ENCODE data around the gene CLDN2. TPM values are rescaled to one million over a fixed set of nuclear protein-coding genes. Genes with fewer than 3 reads are reported as not detected.

CLDN2 gene
- total and polyA plus RNA-seq, 10 of the 15 experiments (the other 5 are each of a cell fraction or from before 2014, with no cell fraction given) = 0.06 TPM; not detected in 9

DNA sequence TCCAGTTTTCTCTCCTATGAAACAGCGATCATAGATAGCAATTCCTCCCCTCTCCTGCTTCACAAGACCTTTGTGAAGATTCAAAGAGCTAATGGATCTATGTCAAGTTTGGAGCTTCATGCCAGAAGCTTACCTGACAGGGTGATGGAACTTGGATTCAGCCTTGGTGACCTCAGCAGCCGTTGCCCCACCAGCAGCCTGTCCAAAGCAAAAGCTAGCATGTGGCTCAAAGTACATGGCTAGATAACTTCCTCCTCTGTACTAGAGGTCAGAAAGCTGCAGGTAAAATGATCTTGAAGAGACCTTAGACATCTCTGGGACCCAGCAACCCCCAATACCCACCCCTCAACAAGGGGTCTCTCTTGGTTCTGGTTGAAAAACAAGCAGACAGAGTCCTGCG lies 18.9 kb upstream of the CLDN2 start:
- Histone ChIP-seq H3K9me3 (replicated peaks; ENCODE audit: control insufficient read depth, insufficient read depth, low read length) (no peaks in the 10 kb centered on the region), H2AFZ (ENCODE audit: control insufficient read depth, low read depth, low read length) (no peak overlapping the region), H3K36me3 (ENCODE audit: control insufficient read depth in 2 of 2, insufficient read depth in 2 of 2, low read length in 1 of 2) (no peaks in the 10 kb centered on the region), H3K4me2 (ENCODE audit: control insufficient read depth, insufficient read depth) (no peak overlapping the region), H3K27me3 (replicated peaks in 1 of 2; ENCODE audit: control insufficient read depth in 2 of 2, insufficient read depth in 2 of 2, low read length in 1 of 2) (no peaks in the 10 kb centered on the region), H3K79me2 (ENCODE audit: control insufficient read depth, insufficient read depth, low read length) (no peaks in the 10 kb centered on the region), H3K4me1 (ENCODE audit: control insufficient read depth, insufficient read depth, low read length) (no peaks in the 10 kb centered on the region), H3K27ac (ENCODE audit: control insufficient read depth, insufficient read depth) (no peak overlapping the region), H3K9ac (ENCODE audit: control insufficient read depth, insufficient read depth, low read length) (no peak overlapping the region), H4K20me1 (ENCODE audit: control insufficient read depth, insufficient read depth) (no peaks in the 10 kb centered on the region), H3K4me3 (no peak overlapping the region)
- ChIA-PET RAD21 (ENCODE audit: unreplicated experiment) (no interaction called here), SMC1A (ENCODE audit: uncharacterized antibody, unreplicated experiment) (no interaction called here), POLR2A (no interaction called here), CTCF (interaction anchor here (0.6 to 1.5 kb wide), 3 partner anchors 12 to 826 kb away, joined by 3 read pairs; no protein-coding TSS in a partner anchor)
- DNase-seq (ENCODE audit: low read depth, low spot score) (no peak), ATAC-seq (no peak), FAIRE-seq (no peak)
- intact Hi-C loops (cut with micrococcal nuclease; ENCODE audit: unreplicated experiment) = no loop called here
- in situ Hi-C loops (cut with MboI) = no loop called here
- 23% methylated on average over 3 of the region's 3 CpGs for WGBS (ENCODE audit: insufficient coverage, insufficient replicate concordance, low lambda C conversion rate, missing lambda C conversion rate)
- TF ChIP-seq BRCA1 (IDR thresholded peaks at IDR 0.05; ENCODE audit: low read depth, low read length) (no peak), SREBF1 (IDR thresholded peaks at IDR 0.05; ENCODE audit: low read length) (no peak), SMARCA5 (IDR thresholded peaks at IDR 0.05) (no peak), KAT2A (conservative IDR thresholded peaks at IDR 0.05; ENCODE audit: control insufficient read depth, low read depth, low read length) (no peak), TAF1 (IDR thresholded peaks at IDR 0.05; ENCODE audit: borderline replicate concordance, low read depth, low read length) (no peak), HDAC6 (IDR thresholded peaks at IDR 0.05; ENCODE audit: unreplicated experiment) (no peak), MAX (IDR thresholded peaks at IDR 0.05; ENCODE audit: low read depth, low read length) (no peak), ZBED1 (IDR thresholded peaks at IDR 0.05; ENCODE audit: borderline replicate concordance) (no peak), RB1 (IDR thresholded peaks at IDR 0.05; ENCODE audit: borderline replicate concordance) (no peak)
- TF ChIP-seq, protein P1, sequence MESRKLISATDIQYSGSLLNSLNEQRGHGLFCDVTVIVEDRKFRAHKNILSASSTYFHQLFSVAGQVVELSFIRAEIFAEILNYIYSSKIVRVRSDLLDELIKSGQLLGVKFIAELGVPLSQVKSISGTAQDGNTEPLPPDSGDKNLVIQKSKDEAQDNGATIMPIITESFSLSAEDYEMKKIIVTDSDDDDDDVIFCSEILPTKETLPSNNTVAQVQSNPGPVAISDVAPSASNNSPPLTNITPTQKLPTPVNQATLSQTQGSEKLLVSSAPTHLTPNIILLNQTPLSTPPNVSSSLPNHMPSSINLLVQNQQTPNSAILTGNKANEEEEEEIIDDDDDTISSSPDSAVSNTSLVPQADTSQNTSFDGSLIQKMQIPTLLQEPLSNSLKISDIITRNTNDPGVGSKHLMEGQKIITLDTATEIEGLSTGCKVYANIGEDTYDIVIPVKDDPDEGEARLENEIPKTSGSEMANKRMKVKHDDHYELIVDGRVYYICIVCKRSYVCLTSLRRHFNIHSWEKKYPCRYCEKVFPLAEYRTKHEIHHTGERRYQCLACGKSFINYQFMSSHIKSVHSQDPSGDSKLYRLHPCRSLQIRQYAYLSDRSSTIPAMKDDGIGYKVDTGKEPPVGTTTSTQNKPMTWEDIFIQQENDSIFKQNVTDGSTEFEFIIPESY (IDR thresholded peaks at IDR 0.05) = no peak
- TF ChIP-seq, protein P2, sequence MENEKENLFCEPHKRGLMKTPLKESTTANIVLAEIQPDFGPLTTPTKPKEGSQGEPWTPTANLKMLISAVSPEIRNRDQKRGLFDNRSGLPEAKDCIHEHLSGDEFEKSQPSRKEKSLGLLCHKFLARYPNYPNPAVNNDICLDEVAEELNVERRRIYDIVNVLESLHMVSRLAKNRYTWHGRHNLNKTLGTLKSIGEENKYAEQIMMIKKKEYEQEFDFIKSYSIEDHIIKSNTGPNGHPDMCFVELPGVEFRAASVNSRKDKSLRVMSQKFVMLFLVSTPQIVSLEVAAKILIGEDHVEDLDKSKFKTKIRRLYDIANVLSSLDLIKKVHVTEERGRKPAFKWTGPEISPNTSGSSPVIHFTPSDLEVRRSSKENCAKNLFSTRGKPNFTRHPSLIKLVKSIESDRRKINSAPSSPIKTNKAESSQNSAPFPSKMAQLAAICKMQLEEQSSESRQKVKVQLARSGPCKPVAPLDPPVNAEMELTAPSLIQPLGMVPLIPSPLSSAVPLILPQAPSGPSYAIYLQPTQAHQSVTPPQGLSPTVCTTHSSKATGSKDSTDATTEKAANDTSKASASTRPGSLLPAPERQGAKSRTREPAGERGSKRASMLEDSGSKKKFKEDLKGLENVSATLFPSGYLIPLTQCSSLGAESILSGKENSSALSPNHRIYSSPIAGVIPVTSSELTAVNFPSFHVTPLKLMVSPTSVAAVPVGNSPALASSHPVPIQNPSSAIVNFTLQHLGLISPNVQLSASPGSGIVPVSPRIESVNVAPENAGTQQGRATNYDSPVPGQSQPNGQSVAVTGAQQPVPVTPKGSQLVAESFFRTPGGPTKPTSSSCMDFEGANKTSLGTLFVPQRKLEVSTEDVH (IDR thresholded peaks at IDR 0.05; ENCODE audit: low read depth, partially characterized antibody) = no peak
- no TSS peak for BruUV-seq (replicated peaks)
